Activated T-helper 2 cell treated with anti-CD3 and anti-CD28 coated beads, Interferon-gamma antibody, Interleukin-2, Interleukin-4, amounts not matched to agents 10 μg/mL and 5 μg/mL and 100 μg/mL, durations not matched to agents 14 hours and 24 hours and 36 hours (primary cell): ENCODE data around the gene DOCK4. TPM values are rescaled to one million over a fixed set of nuclear protein-coding genes. Genes with fewer than 3 reads are reported as not detected.

ENCODE experiments used
- DNase-seq: peaks from one replicate; pipeline ENCODE4 v3.0.0; 2021; ENCODE audit warnings: low spot score
- H3K27ac Mint-ChIP-seq: one replicate; pipeline ENCODE4 v1.8.0; 2021; ENCODE audit warnings: mixed read lengths
- H3K27me3 Mint-ChIP-seq: one replicate; pipeline ENCODE4 v1.8.0; 2021; ENCODE audit warnings: low read depth, mixed read lengths
- H3K36me3 Mint-ChIP-seq: one replicate; pipeline ENCODE4 v1.8.0; 2021; ENCODE audit warnings: low read depth, mixed read lengths
- H3K4me1 Mint-ChIP-seq: one replicate; pipeline ENCODE4 v1.8.0; 2021; ENCODE audit warnings: low read depth, mixed read lengths
- H3K4me3 Mint-ChIP-seq: one replicate; pipeline ENCODE4 v1.8.0; 2021; ENCODE audit warnings: low read depth, mild to moderate bottlenecking, moderate library complexity, mixed read lengths
- H3K9me3 Mint-ChIP-seq: one replicate; pipeline ENCODE4 v1.8.0; 2021; ENCODE audit warnings: mixed read lengths
- intact Hi-C: fragments of 100-400 bp; cut with micrococcal nuclease; formaldehyde crosslinking; loops from one replicate; pipeline ENCODE4 v1.15.1; 2023
- total RNA-seq: library from RNA; stranded (reverse); gene quantifications from 2 replicates; pipeline ENCODE4 v1.2.3, GENCODE V29; 2022

Gene DOCK4
- total RNA-seq, 1 donor from 2014 or later, result 0.41 TPM

DNA sequence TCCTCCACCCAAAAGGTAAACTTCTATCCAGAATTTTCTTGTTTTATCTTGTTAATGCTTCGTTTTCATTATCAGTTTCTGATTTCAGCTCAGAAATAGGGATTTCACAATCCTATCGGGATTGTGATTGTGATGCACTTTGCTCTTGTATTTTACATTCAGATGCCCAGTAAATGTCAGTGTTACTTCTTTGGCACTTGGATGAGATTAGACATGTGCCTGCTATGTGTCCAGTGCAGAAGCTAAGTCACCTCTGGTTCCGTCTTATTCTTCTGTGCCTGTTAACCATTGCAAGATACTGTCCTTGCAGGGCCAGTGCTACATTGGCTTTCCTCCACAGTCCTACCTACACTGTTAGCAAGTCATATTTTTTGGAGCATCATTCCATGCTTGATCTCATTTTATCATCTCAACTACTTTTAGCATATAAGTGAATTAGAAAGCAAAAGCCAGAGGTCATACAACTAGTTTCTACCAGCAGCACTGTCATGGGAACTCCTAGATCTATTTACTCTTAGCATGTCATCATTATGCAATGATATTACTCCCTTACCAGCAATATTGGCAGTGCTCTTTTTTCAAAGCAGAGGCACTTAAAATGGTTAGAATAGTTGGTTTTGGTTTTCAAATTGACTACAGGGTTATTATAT lies 27.0 kb upstream of the DOCK4 start:
- Mint-ChIP-seq H3K4me3 (no peak overlapping the region), H3K27me3 (no peaks in the 10 kb centered on the region), H3K4me1 (no peaks in the 10 kb centered on the region), H3K9me3 (no peaks in the 10 kb centered on the region), H3K27ac (no peak overlapping the region), H3K36me3 (no peaks in the 10 kb centered on the region)
- DNase-seq, result no peak
- intact Hi-C loops, result no loop called here

DNA sequence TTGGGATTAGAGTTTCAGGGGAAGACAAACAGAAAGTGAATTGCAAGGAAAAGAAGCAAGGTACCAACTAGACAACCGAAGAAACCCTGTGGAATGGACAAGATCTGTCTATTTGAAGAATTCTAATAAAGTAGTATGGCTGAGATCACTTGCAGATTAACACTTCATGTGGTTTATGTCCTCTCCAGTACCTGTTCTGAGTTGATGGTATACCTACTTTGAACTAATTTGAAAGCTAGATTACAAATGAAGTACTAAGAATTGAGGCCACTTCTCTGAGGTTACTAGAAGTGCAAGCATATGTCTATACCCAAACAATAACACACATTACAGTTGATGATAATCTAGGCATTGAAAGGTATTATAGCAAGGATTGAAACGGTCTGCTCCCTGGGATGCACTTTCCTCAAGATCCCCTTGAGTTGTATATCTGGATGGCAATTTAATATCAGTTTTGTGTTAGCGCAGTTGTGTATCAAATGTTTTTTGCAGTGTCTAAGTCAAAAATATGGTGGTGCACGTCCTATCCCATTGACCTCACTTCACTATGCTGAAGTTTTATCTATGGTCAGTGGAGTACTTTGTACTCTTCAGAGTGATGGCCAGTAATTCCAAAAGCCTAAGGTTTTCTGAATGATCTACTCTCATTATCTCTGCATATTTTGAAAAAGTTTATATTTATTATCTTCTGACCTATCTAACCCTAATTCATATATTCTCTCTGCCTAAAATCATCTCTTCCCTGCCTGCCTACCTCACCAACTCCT lies 26.2 kb upstream of the DOCK4 start:
- Mint-ChIP-seq H3K4me1 (no peaks in the 10 kb centered on the region), H3K27ac (no peak overlapping the region), H3K9me3 (no peaks in the 10 kb centered on the region), H3K4me3 (no peak overlapping the region), H3K36me3 (no peaks in the 10 kb centered on the region), H3K27me3 (no peaks in the 10 kb centered on the region)
- DNase-seq, result no peak
- intact Hi-C loops, result no loop called here

- Mint-ChIP-seq H3K36me3 (no peaks in the 10 kb centered on the region), H3K9me3 (no peaks in the 10 kb centered on the region), H3K27ac (no peak overlapping the region), H3K27me3 (no peaks in the 10 kb centered on the region), H3K4me1 (no peaks in the 10 kb centered on the region), H3K4me3 (no peak overlapping the region)
- intact Hi-C loops, result no loop called here
- no peak for DNase-seq
Measured at GRCh38 chr7:112228632-112229031, 22.4 kb upstream of the DOCK4 start.

DNA sequence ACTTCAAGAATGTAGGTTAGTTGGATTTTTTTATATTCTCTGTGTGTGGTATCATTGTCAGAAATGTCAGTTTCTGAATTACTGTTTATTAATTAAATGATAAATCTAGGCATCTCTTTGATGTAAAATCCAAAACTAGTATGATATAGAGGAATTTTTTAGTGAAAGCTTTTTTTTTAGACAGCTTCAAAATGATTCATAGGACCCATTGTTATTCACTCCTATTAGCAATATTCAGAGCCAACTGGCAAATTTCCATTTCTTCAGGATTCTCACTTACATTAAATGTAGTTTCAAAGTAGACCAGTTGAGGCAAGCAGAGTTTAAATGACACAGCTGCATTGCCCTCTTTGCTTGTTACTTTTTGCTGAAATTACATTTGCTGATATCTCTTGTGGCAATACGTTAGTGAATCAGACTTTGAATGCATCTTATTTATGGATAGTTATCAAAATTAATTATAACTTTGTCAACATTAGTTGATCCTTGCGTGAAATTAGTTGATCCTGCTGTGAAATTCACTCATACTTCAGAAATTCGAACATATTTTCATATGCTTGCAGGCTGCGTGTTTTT lies 20.6 kb upstream of the DOCK4 start:
- no peak for DNase-seq
- H3K36me3 Mint-ChIP-seq, result no peaks in the 10 kb centered on the region
- no peaks in the 10 kb centered on the region for H3K4me1 Mint-ChIP-seq
- H3K27me3 Mint-ChIP-seq, result no peaks in the 10 kb centered on the region
- H3K4me3 Mint-ChIP-seq, result no peak overlapping the region
- intact Hi-C loops, result no loop called here
- H3K27ac Mint-ChIP-seq, result no peak overlapping the region
- H3K9me3 Mint-ChIP-seq, result no peaks in the 10 kb centered on the region

DNA sequence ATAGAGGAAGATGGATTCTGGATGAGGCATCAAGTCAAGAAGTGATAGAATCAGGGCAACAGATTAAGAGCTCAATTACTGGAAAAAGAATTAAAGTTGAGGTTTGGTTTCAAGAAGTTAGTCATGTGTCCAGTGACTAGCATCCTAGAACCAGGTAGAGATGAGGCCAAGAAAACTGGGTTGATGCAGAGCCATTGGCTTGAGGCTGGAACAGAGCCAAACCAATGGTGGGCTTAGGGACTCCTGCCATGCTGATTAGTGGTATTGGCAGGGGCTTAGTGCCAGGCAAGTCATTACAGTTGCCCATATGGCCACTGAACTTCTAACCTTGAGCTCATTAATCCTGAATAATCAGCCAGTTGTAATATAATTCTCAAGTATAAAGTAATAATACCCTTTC lies 18.8 kb upstream of the DOCK4 start:
- intact Hi-C loops, result no loop called here
- no peak for DNase-seq
- no peaks in the 10 kb centered on the region for H3K36me3 Mint-ChIP-seq

GRCh38 chr7:112224186-112224585 lies 18.0 kb upstream of the DOCK4 start:
- no peaks in the 10 kb centered on the region for H3K36me3 Mint-ChIP-seq
- H3K9me3 Mint-ChIP-seq, result no peaks in the 10 kb centered on the region
- no peaks in the 10 kb centered on the region for H3K4me1 Mint-ChIP-seq
- H3K4me3 Mint-ChIP-seq, result no peak overlapping the region
- no peak for DNase-seq
- intact Hi-C loops, result no loop called here
- H3K27me3 Mint-ChIP-seq, result no peaks in the 10 kb centered on the region
- no peak overlapping the region for H3K27ac Mint-ChIP-seq

More for the DNA sequence above, 18.8 kb upstream of the DOCK4 start:
- Mint-ChIP-seq H3K27ac (no peak overlapping the region), H3K4me1 (no peaks in the 10 kb centered on the region), H3K27me3 (no peaks in the 10 kb centered on the region), H3K9me3 (no peaks in the 10 kb centered on the region), H3K4me3 (no peak overlapping the region)

GRCh38 chr7:112223310-112223709 lies 17.1 kb upstream of the DOCK4 start:
- Mint-ChIP-seq H3K4me3 (no peak overlapping the region), H3K4me1 (no peaks in the 10 kb centered on the region), H3K27me3 (no peaks in the 10 kb centered on the region), H3K9me3 (no peaks in the 10 kb centered on the region), H3K36me3 (no peaks in the 10 kb centered on the region), H3K27ac (no peak overlapping the region)
- DNase-seq, result no peak
- intact Hi-C loops, result no loop called here

DNA sequence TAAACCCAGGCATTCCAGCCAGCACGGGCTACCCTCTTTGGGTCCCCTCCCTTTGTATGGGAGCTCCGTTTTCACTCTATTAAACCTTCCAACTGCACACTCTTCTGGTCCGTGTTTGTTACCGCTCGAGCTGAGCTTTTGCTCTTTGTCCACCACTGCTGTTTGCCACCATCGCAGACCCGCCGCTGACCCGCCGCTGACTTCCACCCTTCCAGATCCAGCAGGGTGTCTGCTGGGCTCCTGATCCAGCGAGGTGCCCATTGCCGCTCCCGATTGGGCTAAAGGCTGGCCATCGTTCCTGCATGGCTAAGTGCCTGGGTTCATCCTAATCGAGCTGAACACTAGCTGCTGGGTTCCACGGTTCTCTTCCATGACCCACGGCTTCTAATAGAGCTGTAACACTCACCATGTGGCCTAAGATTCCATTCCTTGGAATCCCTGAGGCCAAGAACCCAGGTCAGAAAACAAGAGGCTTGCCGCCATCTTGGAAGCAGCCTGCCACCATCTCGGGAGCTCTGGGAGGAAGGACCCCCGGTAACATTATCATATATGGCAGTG lies 14.8 kb upstream of the DOCK4 start:
- Mint-ChIP-seq H3K36me3 (no peaks in the 10 kb centered on the region), H3K4me1 (peaks cover 5% of the 10 kb centered on the region), H3K27ac (no peak overlapping the region), H3K9me3 (no peaks in the 10 kb centered on the region), H3K27me3 (no peaks in the 10 kb centered on the region), H3K4me3 (no peak overlapping the region)
- DNase-seq, result no peak
- intact Hi-C loops, result no loop called here

GRCh38 chr7:112215787-112216186 lies 9.6 kb upstream of the DOCK4 start:
- Mint-ChIP-seq H3K9me3 (no peaks in the 10 kb centered on the region), H3K4me3 (no peak overlapping the region), H3K27ac (no peak overlapping the region), H3K27me3 (no peaks in the 10 kb centered on the region), H3K4me1 (peaks cover 19% of the 10 kb centered on the region), H3K36me3 (no peaks in the 10 kb centered on the region)
- no peak for DNase-seq
- intact Hi-C loops, result no loop called here

- no peaks in the 10 kb centered on the region for H3K27me3 Mint-ChIP-seq
- H3K4me3 Mint-ChIP-seq, result no peak overlapping the region
- H3K4me1 Mint-ChIP-seq, result peaks cover 19% of the 10 kb centered on the region
- no peaks in the 10 kb centered on the region for H3K9me3 Mint-ChIP-seq
- H3K36me3 Mint-ChIP-seq, result no peaks in the 10 kb centered on the region
- intact Hi-C loops, result no loop called here
- H3K27ac Mint-ChIP-seq, result no peak overlapping the region
- DNase-seq, result no peak
Measured at GRCh38 chr7:112214883-112215282, 8.7 kb upstream of the DOCK4 start.

GRCh38 chr7:112214268-112214667 lies 8.1 kb upstream of the DOCK4 start:
- H3K36me3 Mint-ChIP-seq, result no peaks in the 10 kb centered on the region
- no peaks in the 10 kb centered on the region for H3K9me3 Mint-ChIP-seq
- no peak overlapping the region for H3K27ac Mint-ChIP-seq
- DNase-seq, result no peak
- peaks cover 19% of the 10 kb centered on the region for H3K4me1 Mint-ChIP-seq
- intact Hi-C loops, result no loop called here
- no peak overlapping the region for H3K4me3 Mint-ChIP-seq
- H3K27me3 Mint-ChIP-seq, result no peaks in the 10 kb centered on the region

GRCh38 chr7:112213735-112214134 lies 7.5 kb upstream of the DOCK4 start:
- no peak overlapping the region for H3K27ac Mint-ChIP-seq
- H3K27me3 Mint-ChIP-seq, result no peaks in the 10 kb centered on the region
- H3K4me3 Mint-ChIP-seq, result no peak overlapping the region
- intact Hi-C loops, result no loop called here
- H3K4me1 Mint-ChIP-seq, result peaks cover 19% of the 10 kb centered on the region
- H3K36me3 Mint-ChIP-seq, result no peaks in the 10 kb centered on the region
- H3K9me3 Mint-ChIP-seq, result no peaks in the 10 kb centered on the region
- no peak for DNase-seq

DNA sequence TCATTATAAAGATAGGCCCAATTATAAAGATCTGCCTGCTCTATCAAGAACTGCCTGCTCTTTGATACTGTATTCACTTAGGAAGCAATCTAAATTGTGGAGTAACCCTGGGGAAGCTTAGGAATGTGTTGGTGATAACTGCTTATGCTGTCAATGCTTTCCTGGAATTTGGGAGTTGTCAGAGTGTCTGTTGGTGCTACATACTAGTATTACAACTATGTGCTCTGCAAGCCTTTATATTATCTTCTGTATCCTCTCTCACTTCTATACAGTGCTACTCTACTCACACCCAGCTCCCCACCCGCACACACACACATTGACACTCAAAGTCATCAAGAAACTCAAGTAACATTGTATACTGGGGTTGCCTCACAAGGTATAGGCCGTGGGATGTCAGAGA lies 6.4 kb upstream of the DOCK4 start:
- H3K4me1 Mint-ChIP-seq, result peaks cover 22% of the 10 kb centered on the region
- no peaks in the 10 kb centered on the region for H3K27me3 Mint-ChIP-seq
- DNase-seq, result no peak
- H3K36me3 Mint-ChIP-seq, result no peaks in the 10 kb centered on the region
- H3K4me3 Mint-ChIP-seq, result no peak overlapping the region
- no peak overlapping the region for H3K27ac Mint-ChIP-seq
- intact Hi-C loops, result no loop called here
- no peaks in the 10 kb centered on the region for H3K9me3 Mint-ChIP-seq
